AG08396 (cell line): Measurements from ENCODE around the gene ASAP3.
A peak's percentile ranks its signal among the peaks of the same experiment; 100 is the strongest.

Experiments
- DNase-seq: peaks from one replicate; pipeline ENCODE4 v3.0.0; 2012; ENCODE audit warnings: low spot score, mixed read lengths

The ASAP3 gene

GRCh38 chr1:23477359-23478144, 6.4 kb downstream of the ASAP3 start:
- no peak for DNase-seq

- DNase-seq = no peak
Measured at GRCh38 chr1:23475641-23476040, 8.3 kb downstream of the ASAP3 start.

GRCh38 chr1:23475134-23475628, 8.8 kb downstream of the ASAP3 start:
- peak; percentile 62 for DNase-seq

- no peak for DNase-seq
Measured at GRCh38 chr1:23473037-23473800, 10.8 kb downstream of the ASAP3 start.

GRCh38 chr1:23472351-23473036, 11.5 kb downstream of the ASAP3 start:
- DNase-seq = no peak

- no peak for DNase-seq
Measured at GRCh38 chr1:23471473-23472075, 12.4 kb downstream of the ASAP3 start.

GRCh38 chr1:23470282-23471070, 13.5 kb downstream of the ASAP3 start:
- DNase-seq = peak; percentile 40

- DNase-seq = no peak
Measured at GRCh38 chr1:23469372-23469982, 14.5 kb downstream of the ASAP3 start.

- DNase-seq = no peak
Measured at GRCh38 chr1:23466423-23466989, 17.5 kb downstream of the ASAP3 start.

GRCh38 chr1:23463286-23463685, 20.7 kb downstream of the ASAP3 start:
- DNase-seq = no peak

GRCh38 chr1:23462766-23463165, 21.2 kb downstream of the ASAP3 start:
- no peak for DNase-seq

- DNase-seq = no peak
Measured at GRCh38 chr1:23461050-23461449, 22.9 kb downstream of the ASAP3 start.

GRCh38 chr1:23460519-23460918, 23.5 kb downstream of the ASAP3 start:
- DNase-seq = no peak

GRCh38 chr1:23459338-23459757, 24.6 kb downstream of the ASAP3 start:
- no peak for DNase-seq

- no peak for DNase-seq
Measured at GRCh38 chr1:23456226-23456625, 27.8 kb downstream of the ASAP3 start.

GRCh38 chr1:23453455-23454000, 30.5 kb downstream of the ASAP3 start:
- no peak for DNase-seq

- DNase-seq = no peak
Measured at GRCh38 chr1:23452011-23452411, 32.0 kb downstream of the ASAP3 start.

GRCh38 chr1:23451441-23451840, 32.5 kb downstream of the ASAP3 start:
- DNase-seq = no peak

- no peak for DNase-seq
Measured at GRCh38 chr1:23450894-23451293, 33.1 kb downstream of the ASAP3 start.

GRCh38 chr1:23449958-23450357, 34.0 kb downstream of the ASAP3 start:
- no peak for DNase-seq
